ENCODE measurements around the gene HIBCH.

The HIBCH gene

DNA sequence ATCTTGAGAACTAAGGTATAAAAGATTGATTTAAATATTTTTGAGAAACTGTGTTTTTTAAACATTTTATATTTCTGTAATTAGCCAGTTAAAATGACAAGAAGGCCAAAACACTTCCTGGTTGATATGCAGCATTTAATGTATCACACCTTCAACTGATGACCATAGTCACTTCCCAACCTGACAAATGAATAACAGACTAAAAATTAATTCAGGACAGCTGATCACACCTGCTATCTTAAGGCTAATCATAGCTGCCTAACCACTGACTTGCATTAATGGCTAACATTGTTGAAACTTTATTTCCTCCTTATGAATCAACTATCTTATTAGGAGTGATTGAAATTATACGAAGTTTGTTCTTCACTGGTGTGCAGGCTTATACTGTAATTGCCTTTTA, 131.3 kb downstream of the HIBCH start:
- no peak for FAIRE-seq
- no peak for TF ChIP-seq POLR2A (IDR thresholded peaks at IDR 0.05; ENCODE audit: low read depth, low read length)
- no peak for DNase-seq (ENCODE audit: insufficient read length, low spot score)

DNA sequence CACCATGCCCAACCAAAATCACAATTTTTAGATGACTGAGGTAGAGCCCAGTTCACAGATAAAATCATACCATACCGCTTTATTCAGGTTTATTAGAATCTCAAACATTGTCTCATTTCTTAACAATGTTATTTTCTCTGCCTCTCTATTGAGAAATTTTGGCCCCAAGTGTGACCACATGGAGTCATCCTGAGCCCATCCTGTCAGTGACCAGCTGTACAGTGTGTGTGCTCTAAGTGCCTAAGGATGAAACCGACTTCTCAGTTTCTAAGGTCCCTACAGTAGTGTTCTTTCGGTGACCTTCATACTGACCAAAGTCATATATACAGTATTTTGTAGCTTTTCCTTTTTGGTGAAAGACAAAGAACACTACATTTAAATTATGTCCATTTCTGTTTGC, 133.4 kb downstream of the HIBCH start:
- FAIRE-seq (no peak), DNase-seq (ENCODE audit: insufficient read length, low spot score) (no peak)
- TF ChIP-seq POLR2A (IDR thresholded peaks at IDR 0.05; ENCODE audit: low read depth, low read length) = no peak

DNA sequence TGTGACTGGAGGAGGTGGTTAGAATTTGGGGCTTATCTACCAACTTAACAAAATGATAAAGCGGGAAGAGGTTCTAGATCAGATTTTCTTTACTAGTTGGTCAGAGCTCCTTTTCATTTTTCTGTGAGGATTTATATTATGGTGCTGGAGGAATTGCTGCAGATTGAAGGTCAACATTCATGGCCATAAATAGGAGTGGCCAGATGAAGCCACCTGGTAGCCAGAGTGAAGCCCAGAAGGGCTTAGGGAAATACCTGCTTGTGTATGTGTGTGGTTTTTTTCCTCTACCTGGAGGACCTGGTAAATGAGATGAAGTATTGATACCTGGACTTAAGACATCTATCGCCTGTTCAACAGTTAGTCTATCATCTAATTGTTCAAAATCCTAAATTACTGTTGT, 134.2 kb downstream of the HIBCH start:
- FAIRE-seq (no peak), DNase-seq (ENCODE audit: insufficient read length, low spot score) (no peak)
- TF ChIP-seq POLR2A (IDR thresholded peaks at IDR 0.05; ENCODE audit: low read depth, low read length) = no peak

DNA sequence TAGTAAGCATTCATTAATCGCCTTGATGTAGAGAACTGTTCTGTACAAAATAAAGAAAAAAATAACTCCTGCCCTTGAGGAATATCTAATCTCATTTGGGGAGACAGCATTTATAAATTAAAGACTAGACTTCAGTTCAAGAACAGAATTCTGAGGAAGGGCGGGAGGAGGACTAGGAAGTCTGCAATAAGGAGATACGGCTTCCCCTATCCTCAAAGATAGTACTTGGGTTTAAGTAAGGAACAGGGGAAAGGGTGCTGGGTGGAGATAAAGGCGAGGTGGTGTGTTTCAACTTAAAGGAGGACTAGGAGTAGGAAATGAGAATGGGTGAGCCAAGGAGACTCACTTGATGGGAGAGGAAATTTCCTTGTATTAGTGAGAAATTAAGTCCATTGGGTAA, 135.2 kb downstream of the HIBCH start:
- FAIRE-seq (no peak), DNase-seq (ENCODE audit: insufficient read length, low spot score) (no peak)

DNA sequence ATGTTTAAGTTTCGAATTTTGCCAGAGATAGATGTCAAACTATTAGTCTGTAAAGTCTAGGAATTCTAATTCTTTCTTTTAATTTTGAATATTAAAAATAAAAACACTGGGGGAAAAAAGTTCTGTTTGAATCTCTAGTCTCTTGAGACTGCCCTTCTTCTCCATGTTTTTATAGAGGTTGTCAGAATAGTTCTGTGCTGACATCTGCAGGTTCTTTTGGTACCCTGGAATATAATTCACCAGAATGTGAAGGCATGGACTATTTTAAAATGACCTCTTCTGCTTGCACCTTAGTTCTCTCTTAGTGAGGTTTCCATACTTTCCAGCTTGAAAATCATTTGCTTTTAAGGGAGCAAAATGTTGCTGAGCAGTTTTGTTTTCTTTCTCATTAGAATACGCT, 136.1 kb downstream of the HIBCH start:
- FAIRE-seq (no peak), DNase-seq (ENCODE audit: insufficient read length, low spot score) (no peak)
- no peak for TF ChIP-seq POLR2A (IDR thresholded peaks at IDR 0.05; ENCODE audit: low read depth, low read length)

More for the DNA sequence above, 135.2 kb downstream of the HIBCH start:
- TF ChIP-seq POLR2A (IDR thresholded peaks at IDR 0.05; ENCODE audit: low read depth, low read length) = no peak

DNA sequence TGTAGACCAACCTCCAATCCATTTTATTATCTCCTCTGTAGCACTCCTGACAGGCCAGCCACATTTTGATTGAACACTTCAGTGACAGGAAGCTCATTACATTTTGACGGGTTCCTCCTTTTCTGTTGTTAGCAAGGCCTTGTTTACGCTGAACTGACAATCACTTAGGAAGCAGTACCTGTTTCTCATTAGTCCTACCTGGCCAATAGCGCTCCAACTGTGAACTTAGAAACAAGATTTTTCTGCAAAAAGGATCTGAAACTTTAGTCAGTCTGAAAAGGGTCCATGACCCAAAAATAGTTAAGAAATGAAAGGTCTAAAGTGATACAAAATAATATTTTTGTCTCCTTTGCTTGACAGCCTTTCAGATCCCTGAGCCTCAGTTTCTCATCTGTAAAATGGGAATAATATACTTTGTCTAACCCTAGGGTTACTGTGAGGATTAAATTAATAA, 137.5 kb downstream of the HIBCH start:
- FAIRE-seq (no peak), DNase-seq (ENCODE audit: insufficient read length, low spot score) (no peak)
- TF ChIP-seq POLR2A (IDR thresholded peaks at IDR 0.05; ENCODE audit: low read depth, low read length) = no peak

DNA sequence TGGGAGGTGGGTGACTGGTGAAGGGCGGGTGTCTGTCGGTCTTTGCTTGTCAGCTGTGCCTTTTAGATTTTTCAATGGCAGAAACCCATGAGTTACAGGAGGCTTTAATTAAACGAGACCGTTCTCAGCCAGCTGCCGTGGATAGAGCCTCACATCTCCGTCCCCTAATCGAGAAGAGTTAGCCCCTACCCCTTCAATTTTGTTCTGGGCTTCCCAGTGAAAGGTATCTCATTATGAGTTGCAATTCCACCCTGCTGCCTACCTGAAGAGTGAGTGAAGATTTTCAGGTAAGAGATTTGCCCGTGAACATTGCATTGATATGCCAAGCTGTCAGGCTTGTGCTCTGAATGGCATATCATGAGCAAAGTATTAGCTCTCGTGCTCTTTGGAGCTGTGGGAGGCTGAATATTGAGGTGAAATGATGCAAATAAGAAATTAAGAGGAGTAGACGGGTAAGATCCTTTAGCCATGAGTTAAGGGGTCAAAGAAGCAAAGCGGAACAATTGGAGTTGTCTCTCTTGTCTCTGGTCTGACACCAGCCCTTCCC, 138.4 kb downstream of the HIBCH start:
- DNase-seq (ENCODE audit: insufficient read length, low spot score) = no peak
- FAIRE-seq = no peak
- no peak for TF ChIP-seq POLR2A (IDR thresholded peaks at IDR 0.05; ENCODE audit: low read depth, low read length)

DNA sequence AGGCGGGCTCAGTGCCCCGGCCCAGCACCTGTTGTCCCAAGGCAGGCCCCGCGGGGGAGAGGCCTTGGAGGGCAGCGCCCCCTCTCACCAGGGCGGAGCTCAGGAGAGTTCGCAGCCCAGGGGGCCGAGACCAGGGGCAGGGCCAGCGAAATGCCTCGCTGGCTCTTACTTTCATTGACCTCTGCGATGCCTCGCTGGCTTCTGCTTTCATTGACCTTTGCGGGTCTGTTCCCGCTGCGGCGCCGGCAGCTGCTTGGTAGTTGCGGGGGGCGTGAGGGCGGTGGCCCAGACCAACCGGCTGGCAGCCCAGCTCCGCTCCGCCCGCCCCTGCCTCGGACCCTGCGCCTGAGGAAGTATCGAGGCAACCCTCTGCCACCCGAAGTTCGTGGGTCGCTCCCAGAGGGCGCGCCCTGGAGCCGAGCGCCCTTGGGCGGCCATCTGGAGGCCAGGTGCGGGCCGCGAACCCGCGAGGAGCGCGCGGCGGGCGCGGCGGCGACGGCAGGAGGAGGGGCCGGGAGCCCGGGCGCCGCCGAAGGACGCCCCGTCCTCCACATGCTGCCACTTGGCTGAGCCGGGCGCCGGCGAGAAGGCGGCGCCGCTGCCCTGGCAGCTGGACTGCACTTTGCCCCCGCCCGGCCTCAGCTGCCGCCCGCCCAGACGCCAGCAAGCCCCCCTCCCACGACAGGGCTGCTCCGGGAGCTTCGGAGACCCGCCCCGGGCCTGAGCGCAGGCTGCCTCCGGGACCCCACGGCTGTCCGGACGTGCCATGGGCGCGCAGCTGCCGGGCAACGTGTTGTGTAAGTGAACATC, 139.1 kb downstream of the HIBCH start:
- no peak for TF ChIP-seq POLR2A (IDR thresholded peaks at IDR 0.05; ENCODE audit: low read depth, low read length)
- FAIRE-seq = no peak
- peak; percentile 36 for DNase-seq (ENCODE audit: insufficient read length, low spot score)

DNA sequence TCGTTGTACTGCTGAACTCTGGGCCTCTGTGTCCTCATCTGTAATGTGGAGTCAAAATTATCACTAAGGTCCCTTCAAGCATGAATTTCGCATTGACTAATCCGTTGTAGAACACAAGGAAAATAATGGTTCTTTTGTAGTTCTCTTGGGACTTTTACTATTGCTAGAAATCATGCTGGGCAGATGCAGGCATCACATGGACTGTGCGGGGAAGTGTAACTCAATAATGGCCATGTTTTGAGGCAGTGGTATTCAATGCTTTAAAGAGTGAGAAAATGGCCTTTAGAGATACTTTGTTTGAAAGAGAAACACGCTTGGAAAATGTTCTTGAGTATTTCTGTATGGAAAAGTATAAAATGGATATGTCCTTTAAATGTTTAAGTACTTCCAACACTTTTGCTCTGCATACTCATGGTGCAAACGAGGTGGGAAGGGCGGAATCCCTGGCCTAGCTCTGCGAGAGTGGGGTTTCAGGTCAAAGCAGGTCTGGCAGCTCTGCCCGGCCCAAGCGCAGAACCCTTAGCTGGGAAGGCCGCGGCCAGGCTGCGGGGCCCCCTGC, 139.8 kb downstream of the HIBCH start:
- DNase-seq (ENCODE audit: insufficient read length, low spot score) (no peak), FAIRE-seq (no peak)
- no peak for TF ChIP-seq POLR2A (IDR thresholded peaks at IDR 0.05; ENCODE audit: low read depth, low read length)

DNA sequence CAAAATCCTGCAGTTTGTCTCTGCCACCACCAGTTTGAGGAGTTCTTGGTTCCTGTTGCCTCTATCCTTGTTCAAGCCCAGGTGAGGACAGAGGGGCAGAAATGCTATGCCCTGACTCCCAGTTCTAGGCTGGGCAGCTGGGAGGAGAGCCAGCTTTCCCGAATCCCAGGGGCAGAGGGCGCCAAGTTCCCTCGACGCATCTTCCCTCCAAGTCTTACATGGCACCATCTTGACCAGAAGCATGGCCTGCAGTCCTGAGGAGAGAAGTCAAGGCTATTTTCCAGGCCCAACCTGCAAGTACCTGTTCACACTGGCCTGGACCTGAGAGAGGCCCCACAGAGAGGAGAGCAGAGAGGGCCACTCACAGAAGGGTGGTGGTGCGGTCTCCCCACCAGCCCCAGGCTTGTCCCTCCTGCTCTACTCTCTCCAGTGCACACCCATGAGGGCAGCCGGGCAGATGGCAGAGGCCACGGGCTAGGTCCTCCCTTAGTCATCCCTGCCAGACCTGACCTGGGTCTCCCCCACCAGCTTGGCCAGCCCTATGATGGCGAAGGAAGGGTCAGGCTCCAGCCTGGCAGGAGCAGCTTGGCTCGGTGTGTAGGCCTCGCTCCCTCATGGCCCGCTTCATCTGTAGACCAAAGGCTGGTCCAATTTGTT, 141.4 kb downstream of the HIBCH start:
- FAIRE-seq = no peak
- no peak for TF ChIP-seq POLR2A (IDR thresholded peaks at IDR 0.05; ENCODE audit: low read depth, low read length)
- no peak for DNase-seq (ENCODE audit: insufficient read length, low spot score)

DNA sequence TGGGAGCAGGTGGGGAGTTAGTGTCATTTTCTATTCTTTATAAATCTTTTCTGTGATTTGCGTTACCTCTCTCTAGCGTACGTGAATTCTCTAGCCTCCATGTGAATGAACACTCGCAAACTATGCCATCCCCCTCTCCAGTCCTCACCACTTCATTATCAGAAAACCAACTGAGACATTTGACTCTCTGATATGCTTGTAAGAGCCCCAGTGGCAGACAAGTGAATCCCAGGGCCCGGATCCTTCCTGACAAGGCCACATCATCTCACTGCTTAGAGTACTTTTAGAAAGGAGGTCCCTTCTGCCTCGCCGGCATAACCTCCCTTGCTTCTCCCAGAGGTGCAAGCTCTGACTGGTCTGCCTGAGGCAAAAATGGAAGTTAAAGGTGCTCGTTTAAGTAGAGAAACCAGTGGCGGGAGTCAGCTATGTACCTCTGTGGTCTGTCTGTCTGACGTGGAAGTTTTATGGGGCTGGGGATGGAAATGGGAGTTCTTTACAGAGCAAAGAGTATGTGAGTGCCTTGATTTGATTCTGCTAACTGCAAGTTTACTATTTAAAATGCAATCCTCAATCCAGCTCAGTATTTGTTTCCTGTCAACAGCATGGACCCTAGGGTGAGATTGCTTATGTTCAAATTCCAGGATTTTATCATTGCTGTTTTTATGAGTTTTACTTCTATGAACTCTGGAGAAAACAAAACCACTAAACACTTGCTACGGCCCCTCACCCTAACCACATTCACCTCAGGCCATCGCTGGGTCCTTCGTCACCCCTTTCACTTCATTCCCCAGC, 142.2 kb downstream of the HIBCH start:
- DNase-seq (ENCODE audit: insufficient read length, low spot score) = no peak
- no peak for TF ChIP-seq POLR2A (IDR thresholded peaks at IDR 0.05; ENCODE audit: low read depth, low read length)
- FAIRE-seq = no peak

DNA sequence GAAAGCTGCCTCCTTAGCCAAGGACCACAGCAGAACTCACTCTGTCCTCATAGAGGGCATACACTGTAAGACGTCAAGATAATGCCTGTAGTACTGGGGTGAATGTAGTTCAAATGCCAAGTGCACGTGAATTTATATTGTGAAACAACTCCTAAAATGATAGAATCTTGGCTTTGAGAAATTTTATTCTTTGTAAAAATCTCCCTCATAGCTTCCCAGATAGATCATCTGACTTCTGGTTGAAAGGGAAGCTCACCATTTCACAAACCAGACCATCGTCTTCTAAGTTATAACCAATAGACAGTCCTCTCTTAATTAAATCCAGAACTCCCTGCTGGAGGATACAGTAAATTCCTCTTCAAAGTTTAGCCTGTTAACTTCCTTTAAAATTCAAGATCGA, 146.2 kb downstream of the HIBCH start:
- no peak for TF ChIP-seq POLR2A (IDR thresholded peaks at IDR 0.05; ENCODE audit: low read depth, low read length)
- DNase-seq (ENCODE audit: insufficient read length, low spot score) = no peak
- no peak for FAIRE-seq

DNA sequence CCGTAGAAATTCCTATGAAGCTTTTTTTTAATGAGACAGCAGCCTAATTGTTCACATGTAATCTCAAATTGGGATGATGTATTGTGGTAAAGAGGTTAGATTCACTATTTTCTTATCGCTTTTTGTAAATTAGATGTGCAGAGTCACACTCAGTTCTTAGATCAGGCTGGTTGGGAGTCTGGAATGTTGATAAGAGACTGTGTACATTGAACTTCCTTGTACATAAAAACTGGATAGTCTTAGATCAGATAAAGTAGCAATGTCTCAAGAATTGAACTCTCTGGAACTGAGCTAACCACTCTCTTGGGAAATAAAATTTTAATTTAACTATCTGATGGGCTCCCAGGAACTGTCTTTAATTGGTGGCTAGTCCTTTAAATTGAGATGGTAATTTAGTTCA, 149.0 kb downstream of the HIBCH start:
- DNase-seq (ENCODE audit: insufficient read length, low spot score) (no peak), FAIRE-seq (no peak)
- TF ChIP-seq POLR2A (IDR thresholded peaks at IDR 0.05; ENCODE audit: low read depth, low read length) = no peak
